ENCODE data around the gene DENND4A.

Gene DENND4A

GRCh38 chr15:65792138-65792987, at the start of gene DENND4A:
TSS of gene DENND4A (minus strand) at chr15:65792293. CDS start at chr15:65756450, 35,843 bp downstream.
- DNase-seq = peak; percentile 95 to 99

DNA sequence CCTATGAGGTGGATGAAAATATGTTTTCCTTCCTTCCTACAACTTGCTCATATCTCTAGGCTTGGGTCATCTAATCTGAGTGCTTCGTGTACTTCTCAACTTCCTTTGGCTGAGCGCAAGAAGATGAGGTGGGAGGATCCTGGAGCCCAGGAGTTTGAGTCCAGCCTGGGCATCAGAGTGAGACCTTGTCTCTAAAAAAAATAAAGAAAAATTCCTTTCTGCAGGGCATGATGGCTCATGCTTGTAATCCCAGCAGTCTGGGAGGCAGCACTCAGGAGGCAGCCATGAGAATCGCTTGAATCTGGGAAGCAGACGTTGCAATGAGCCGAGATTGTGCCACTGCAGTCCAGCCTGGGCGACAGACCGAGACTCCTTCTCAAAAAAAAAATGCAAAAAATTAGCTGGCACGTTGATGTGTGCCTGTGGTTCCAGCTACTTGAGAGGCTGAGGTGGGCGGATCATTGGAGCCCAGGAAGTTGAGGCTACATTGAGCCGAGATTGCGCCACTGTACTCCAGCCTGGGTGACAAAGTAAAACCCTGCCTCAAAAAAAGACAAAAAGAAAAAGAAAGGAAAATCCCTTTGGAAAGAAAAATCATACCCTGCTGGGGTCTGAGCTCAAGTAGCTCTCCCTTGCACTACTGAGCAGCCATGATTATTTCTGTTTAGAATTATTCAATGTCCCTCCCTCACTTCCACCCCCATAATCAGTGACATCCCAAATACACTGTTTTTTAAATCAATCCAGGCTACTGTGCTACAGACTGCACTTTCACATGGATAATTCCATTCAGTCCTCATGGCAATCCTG, 49.2 kb upstream of the DENND4A start:
- no peak for DNase-seq

GRCh38 chr15:65839985-65840384, 47.9 kb upstream of the DENND4A start:
- DNase-seq = no peak

- no peak for DNase-seq
Measured at GRCh38 chr15:65839354-65839901, 47.3 kb upstream of the DENND4A start.

- no peak for DNase-seq
Measured at GRCh38 chr15:65837301-65838294, 45.5 kb upstream of the DENND4A start.

GRCh38 chr15:65836665-65837064, 44.6 kb upstream of the DENND4A start:
- peak in 1 of 2 experiments; percentile 34 for DNase-seq

DNA sequence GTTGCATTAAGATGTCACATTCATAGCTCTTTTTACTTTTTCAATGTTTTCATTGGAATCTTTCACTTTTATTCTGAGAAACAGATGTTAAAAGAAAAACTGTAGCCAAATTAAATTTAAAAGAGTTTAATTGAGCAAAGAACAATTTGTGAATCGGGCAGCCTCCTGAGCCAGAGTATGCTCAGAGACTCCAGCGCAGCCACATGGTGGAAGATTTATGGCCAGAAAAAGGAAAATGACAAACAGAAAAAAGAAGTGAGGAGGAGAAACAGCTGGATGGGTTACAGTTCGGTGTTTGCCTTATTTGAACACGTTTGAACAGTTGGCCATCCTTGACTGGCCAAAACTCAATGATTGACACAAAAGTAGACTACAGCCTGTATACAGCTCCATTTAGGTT, 43.4 kb upstream of the DENND4A start:
- no peak for DNase-seq

- no peak for DNase-seq
Measured at GRCh38 chr15:65834603-65835282, 42.6 kb upstream of the DENND4A start.

DNA sequence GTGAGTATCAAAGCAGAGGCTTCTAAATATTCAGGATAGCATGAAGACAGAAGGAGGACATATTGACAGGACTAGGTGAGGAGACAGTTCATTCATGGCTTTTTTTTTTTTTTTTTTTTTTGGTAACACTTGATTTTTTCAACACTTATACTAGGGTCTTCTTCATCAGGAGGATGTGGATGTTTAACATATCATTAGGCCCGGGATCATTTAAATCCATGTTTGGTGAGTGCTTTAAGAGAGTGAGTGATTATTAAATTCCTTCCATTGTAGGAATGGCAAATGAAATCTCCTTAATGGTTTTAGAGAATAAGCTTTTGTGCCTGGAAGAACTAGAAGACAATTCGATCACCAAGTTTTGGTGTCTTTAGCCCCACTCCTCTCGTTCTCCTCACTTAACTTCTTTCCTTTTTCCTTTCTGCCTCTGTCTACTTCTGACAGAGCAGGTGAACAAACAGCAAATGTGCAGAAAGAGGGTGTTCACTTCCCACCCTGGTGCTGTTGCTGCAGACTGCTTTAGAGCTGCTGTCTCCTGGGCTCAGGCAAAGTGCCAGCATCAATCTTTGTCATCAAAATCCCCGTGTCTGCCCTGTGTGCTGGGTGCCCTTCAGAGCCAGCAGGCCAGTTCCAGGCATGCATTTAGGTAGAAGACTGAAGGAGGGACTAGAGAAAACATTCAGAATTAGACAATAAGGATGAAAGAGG, 41.6 kb upstream of the DENND4A start:
- no peak for DNase-seq

DNA sequence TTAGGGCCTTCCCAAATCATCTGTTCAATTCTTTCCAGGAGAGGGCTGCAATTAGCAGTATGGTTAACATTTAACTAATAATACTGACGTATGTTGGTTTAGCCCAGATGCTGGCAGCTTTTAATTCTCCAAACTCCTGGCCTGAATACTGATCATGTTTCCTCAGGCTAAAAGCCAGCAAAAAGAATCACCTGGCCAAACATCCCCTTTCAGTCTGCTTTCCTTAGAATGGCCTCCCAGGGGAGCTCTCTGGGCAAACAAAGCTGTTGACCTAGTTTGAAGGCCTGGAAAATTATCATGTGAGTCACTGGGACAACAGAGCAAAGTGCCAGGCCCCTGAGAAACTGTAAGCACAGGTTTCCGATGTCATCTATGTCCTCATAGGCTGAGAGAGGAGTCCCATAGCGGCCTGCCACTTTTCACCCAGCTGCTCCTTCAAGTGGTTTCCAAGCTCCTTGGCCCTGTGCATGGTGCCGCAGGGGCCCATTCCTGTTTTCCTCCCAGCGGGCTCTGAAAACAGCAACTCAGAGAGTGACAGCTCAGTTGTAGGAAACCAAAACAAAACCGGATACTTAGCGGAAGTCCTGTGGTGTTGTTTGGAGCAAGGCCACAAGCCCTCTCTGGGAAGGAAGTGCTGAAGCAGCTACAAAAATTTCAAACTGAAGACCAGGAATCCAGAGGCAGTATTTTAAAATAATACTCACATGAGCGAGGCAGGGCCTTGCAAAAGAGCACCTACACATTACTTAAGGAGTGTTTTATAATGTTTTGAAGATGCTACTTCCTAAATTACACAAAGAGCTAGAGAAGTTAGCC, 40.7 kb upstream of the DENND4A start:
- peak; percentile 96 to 98 for DNase-seq

DNA sequence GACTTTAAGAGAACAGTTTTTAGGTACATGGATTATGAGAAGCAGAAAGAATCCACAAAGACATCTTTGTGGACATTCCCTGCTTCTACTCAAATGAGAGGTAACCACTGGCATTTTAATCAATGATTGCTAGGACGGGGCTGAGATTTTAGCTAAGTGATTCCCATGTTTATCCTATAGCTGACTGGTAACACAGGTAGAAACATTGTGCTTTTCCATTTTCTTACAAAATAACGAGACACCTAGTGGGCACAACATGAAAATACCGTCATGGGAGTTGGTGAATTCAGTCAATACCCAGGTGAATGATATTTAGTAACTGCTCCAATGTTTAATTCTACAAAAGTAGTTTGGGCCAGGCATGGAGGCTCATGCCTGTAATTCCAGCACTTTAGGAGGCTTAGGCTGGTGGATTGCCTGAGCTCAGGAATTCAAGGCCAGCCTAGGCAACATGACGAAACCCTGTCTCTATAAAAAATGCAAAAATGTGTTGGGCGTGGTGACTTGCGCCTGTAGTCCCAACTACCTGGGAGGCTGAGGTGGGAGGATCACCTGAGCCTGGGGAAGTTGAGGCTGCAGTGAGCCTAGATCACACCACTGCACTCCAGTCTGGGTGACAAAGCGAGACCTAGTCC, 37.2 kb upstream of the DENND4A start:
- DNase-seq = peak in 1 of 2 experiments; percentile 52

GRCh38 chr15:65828585-65828984, 36.5 kb upstream of the DENND4A start:
- DNase-seq = no peak

DNA sequence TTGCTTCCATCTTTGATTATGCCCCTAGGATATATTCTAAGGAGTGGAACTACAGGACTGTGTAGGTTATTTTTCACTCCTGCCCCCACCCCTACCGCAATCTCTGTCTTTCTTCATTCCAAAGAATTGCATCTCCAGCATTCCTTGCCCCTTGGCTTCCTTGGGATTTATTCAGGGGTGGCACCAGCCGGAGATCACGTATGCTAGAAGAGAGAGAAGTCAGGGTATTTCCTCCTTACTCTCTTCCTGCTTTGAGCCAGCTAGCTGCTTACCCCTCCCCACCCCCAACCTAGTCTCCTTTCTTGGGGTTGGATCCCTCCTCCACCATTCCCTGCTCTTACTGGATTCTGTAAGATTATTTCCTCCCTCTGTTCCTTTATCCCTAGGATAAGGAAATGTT, 35.0 kb upstream of the DENND4A start:
- no peak for DNase-seq

DNA sequence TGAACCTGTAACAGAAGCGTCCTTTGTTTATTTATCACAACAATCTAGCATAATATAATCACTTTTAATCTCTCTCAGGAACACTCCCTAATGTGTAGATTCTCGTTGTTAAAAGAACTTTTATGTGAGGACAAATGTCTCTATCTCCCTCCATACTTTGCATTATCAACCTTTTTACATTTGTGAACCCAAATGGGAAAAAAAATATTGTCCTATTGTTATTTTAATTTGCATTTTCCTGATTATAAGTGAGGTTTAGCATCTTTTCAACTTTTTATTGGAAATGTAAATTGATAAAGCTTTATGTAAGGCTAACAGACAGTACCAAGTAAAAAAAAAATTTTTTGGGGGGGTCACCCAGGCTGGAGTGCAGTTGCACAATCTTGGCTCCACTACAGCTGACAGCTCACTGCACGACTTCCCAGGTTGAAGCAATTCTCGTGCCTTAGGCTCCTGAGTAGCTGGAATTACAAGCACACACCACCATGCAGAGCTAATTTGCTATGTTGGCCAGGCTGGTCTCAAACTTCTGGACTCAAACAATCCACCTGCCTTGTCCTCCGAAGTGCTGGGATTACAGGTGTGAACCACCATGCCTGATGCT, 33.0 kb upstream of the DENND4A start:
- DNase-seq = no peak

DNA sequence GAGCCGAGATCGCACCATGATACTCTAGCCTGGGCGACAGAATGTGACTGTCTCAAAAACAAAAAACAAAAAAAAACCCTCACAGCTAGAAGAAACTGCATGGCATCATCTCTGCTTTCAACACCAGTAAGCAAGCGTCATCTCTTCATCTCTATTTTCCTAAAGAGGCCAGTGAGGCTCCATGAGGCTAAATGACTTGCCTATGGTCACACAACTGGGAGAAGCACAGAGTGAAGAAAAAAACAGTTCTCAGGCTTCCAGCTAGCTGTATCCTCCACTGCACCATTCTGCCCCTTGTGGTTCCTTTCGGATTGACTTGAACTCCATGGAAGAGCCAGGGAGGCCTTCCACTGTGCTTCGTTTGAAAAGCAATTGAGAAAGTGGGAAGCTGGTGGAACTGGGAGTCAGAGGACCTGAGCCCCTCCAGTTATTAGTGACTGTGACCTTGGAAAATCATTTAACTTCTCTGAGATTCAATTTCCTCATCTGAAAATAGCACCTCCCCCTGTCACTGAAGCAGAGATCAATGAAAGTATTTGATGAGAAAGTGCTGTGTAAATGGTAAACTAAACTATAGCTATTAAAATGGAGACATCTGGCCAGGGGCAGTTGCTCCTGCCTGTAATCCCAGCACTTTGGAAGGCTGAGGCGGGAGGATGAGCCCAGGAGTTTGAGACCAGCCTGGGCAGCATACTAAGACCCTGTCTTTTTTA, 32.1 kb upstream of the DENND4A start:
- DNase-seq = peak; percentile 39 to 73

DNA sequence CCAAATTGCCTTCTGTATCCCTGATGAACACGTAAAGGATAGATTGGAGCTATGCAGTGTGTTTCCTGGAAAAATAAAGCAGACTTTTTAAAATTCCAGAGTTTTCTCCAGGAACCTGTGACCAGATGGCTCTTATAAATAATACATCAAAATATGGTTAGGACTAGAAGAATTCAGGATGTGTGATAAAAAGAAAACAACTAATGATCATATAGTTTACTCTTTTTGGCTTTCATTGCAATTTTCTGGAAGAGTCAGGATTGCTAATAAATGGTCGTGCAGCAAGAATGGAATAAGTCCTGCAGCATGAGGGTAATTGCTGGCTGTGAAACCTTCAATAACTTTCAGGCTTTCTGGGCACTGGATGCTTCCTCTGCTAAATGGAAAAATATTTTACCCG, 30.2 kb upstream of the DENND4A start:
- DNase-seq = no peak

GRCh38 chr15:65821070-65821469, 29.0 kb upstream of the DENND4A start:
- no peak for DNase-seq

- no peak for DNase-seq
Measured at GRCh38 chr15:65819563-65819960, 27.5 kb upstream of the DENND4A start.

All from NCI-H526 (cell line).